BJ (cell line): ENCODE data around the gene FUT8. TPM values are rescaled to one million over a fixed set of nuclear protein-coding genes. Genes with fewer than 3 reads are reported as not detected.

ENCODE experiments used
- CTCF ChIA-PET: fragments of 350-600 bp; formaldehyde crosslinking; extraction: SDS; loops from one replicate; lab custom pipeline; 2021; ENCODE audit warnings: antibody characterized with exemption, inconsistent platforms; lab: Yijun Ruan, JAX
- POLR2A ChIA-PET: fragments of 300-600 bp; sonication (Branson Sonifier 250); formaldehyde crosslinking; extraction: SDS; loops from one replicate; lab custom pipeline; 2021; ENCODE audit warnings: antibody characterized with exemption; lab: Charles Lee
- DNase-seq: peaks from one replicate; pipeline ENCODE4 v3.0.0-alpha.2; 2011; ENCODE audit warnings: low read depth
- H3K27me3 ChIP-seq: 2 replicates; pipeline ENCODE4 v1.6.0; 2011; ENCODE audit warnings: low read length; ENCODE audit not compliant: control insufficient read depth, insufficient read depth
- H3K36me3 ChIP-seq: 2 replicates; pipeline ENCODE4 v1.5.1; 2011; ENCODE audit warnings: low read length; ENCODE audit not compliant: control insufficient read depth, insufficient read depth
- H3K4me3 ChIP-seq: 2 replicates; pipeline ENCODE4 v1.5.1; 2011; ENCODE audit warnings: low read depth, mild to moderate bottlenecking, control low read depth, low read length
- polyA plus RNA-seq: library from polyadenylated mRNA; depleted of rRNA; stranded (reverse); fragments of >200 nt; gene quantifications from 2 replicates; pipeline ENCODE4 v1.2.3, GENCODE V29; 2011
- TF ChIP-seq, protein P1 (sequence below): IDR thresholded peaks from 2 replicates; pipeline ENCODE4 v1.5.1; 2011; ENCODE audit warnings: low read depth, mild to moderate bottlenecking, control low read depth, inconsistent platforms, low read length, moderate library complexity; ENCODE audit not compliant: insufficient read depth

The FUT8 gene
- polyA plus RNA-seq, 1 experiment = 14.7 TPM

DNA sequence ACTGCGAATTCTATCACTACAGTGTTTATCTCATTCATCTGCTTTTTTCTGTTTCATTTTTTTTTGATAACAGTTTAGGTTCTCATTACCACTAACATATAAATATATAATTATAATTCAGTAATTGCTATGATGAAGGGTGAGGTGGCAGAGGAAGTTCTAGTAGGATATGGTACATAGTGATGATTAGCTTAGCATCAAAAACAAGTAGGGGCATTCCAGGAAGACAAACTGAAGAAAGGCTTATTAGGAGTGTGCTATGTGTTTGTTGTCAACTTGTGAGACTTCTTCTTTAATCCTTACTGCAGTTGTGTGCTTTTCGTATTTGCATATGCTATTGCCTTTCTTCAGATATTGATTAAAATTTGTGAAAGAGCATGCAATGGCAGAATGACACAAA, 20.6 kb downstream of the FUT8 start:
- no peaks in the 10 kb centered on the region for H3K27me3 ChIP-seq
- TF ChIP-seq, protein P1, sequence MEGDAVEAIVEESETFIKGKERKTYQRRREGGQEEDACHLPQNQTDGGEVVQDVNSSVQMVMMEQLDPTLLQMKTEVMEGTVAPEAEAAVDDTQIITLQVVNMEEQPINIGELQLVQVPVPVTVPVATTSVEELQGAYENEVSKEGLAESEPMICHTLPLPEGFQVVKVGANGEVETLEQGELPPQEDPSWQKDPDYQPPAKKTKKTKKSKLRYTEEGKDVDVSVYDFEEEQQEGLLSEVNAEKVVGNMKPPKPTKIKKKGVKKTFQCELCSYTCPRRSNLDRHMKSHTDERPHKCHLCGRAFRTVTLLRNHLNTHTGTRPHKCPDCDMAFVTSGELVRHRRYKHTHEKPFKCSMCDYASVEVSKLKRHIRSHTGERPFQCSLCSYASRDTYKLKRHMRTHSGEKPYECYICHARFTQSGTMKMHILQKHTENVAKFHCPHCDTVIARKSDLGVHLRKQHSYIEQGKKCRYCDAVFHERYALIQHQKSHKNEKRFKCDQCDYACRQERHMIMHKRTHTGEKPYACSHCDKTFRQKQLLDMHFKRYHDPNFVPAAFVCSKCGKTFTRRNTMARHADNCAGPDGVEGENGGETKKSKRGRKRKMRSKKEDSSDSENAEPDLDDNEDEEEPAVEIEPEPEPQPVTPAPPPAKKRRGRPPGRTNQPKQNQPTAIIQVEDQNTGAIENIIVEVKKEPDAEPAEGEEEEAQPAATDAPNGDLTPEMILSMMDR = no peak
- ChIA-PET POLR2A (no interaction called here), CTCF (interaction anchor here (0.7 to 1.1 kb wide), 2 partner anchors 158 to 391 kb away, joined by 3 to 7 read pairs; no protein-coding TSS in a partner anchor)
- no peak overlapping the region for H3K4me3 ChIP-seq
- H3K36me3 ChIP-seq = no peaks in the 10 kb centered on the region
- no peak for DNase-seq

GRCh38 chr14:65433646-65434045, 21.1 kb downstream of the FUT8 start:
- TF ChIP-seq, protein P1 = no peak
- POLR2A ChIA-PET = no interaction called here
- Histone ChIP-seq H3K4me3 (no peak overlapping the region), H3K36me3 (no peaks in the 10 kb centered on the region), H3K27me3 (no peaks in the 10 kb centered on the region)
- CTCF ChIA-PET = interaction anchor here (0.7 to 1.1 kb wide), 4 partner anchors 12 to 391 kb away, joined by 3 to 7 read pairs (median 3); no protein-coding TSS in a partner anchor
- DNase-seq = no peak

DNA sequence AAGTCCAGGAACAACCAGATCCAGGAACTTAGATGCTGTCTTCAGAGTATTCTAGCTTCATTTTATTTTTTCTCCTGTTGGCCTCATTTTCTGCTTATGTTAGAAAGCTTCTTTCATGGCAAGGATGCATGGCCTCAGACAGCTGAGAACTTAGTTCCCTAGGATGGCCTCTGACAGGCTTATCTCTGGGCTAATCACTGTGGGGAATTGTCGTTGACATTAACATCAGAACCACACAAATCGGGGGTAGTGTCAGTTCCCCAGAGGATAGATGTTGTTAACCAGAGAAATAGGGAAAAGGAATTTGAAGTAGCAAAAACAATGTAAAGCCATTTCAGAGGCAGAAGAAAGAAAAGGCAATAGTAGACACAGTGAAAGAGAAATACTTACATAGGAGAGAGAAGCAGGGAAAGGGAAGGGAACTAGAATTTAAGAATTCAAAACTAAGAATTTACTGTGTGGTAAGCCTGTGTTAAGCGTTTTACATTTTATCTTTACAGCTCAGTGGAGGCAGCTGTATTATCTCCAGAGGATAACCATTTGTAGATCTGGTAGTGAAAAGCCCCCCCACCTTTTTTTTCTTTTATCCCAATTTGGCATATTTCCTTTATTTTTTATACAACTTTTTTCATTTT, 21.8 kb downstream of the FUT8 start:
- Histone ChIP-seq H3K27me3 (no peaks in the 10 kb centered on the region), H3K4me3 (no peak overlapping the region), H3K36me3 (no peaks in the 10 kb centered on the region)
- TF ChIP-seq, protein P1 = no peak
- POLR2A ChIA-PET = no interaction called here
- no peak for DNase-seq
- CTCF ChIA-PET = interaction anchor here (0.8 to 1.1 kb wide), 2 partner anchors 12 to 212 kb away, joined by 3 read pairs; no protein-coding TSS in a partner anchor

GRCh38 chr14:65438266-65438933, 25.9 kb downstream of the FUT8 start:
- TF ChIP-seq, protein P1 = no peak

GRCh38 chr14:65439117-65439516, 26.6 kb downstream of the FUT8 start:
- H3K27me3 ChIP-seq = no peaks in the 10 kb centered on the region
- TF ChIP-seq, protein P1 = no peak
- POLR2A ChIA-PET = no interaction called here
- H3K4me3 ChIP-seq = no peak overlapping the region
- no peaks in the 10 kb centered on the region for H3K36me3 ChIP-seq
- CTCF ChIA-PET = interaction anchor here (0.9 kb wide), 1 partner anchor 500 kb away, joined by 3 read pairs; no protein-coding TSS in a partner anchor
- DNase-seq = no peak

More at GRCh38 chr14:65438266-65438933, 25.9 kb downstream of the FUT8 start:
- CTCF ChIA-PET = interaction anchor here (0.9 to 1.0 kb wide), 2 partner anchors 9 to 499 kb away, joined by 3 read pairs; no protein-coding TSS in a partner anchor
- no peak for DNase-seq
- H3K36me3 ChIP-seq = no peaks in the 10 kb centered on the region
- H3K27me3 ChIP-seq = no peaks in the 10 kb centered on the region
- no peak overlapping the region for H3K4me3 ChIP-seq
- POLR2A ChIA-PET = no interaction called here
